ENCODE results near the gene C9orf78. TPM values are rescaled to one million over a fixed set of nuclear protein-coding genes. Genes with fewer than 3 reads are reported as not detected.

Gene C9orf78
- total and polyA plus RNA-seq, 2 experiments from 2014 or later: 34.4 to 84.6 TPM

- TF ChIP-seq ZNF462 (CRISPR knock-in tag; IDR thresholded peaks at IDR 0.05) (no peak), ETS1 (IDR thresholded peaks at IDR 0.05) (no peak), ZNF331 (CRISPR knock-in tag; IDR thresholded peaks at IDR 0.05; ENCODE audit: low read depth) (no peak), EZH2phosphoT487 (IDR thresholded peaks at IDR 0.05; ENCODE audit: unreplicated experiment) (no peak), CTCF (conservative IDR thresholded peaks at IDR 0.05; ENCODE audit: low read depth in 2 of 2) (no peak)
Observed at GRCh38 chr9:129873563-129874190, 38.6 kb upstream of the C9orf78 start (continued).

GRCh38 chr9:129871046-129871445 is 36.0 kb upstream of the C9orf78 start:
- Histone ChIP-seq H3F3A (replicated peaks; ENCODE audit: low read depth) (no peaks in the 10 kb centered on the region), H4K20me1 (replicated peaks; ENCODE audit: insufficient read depth) (no peaks in the 10 kb centered on the region), H3K4me3 (no peak overlapping the region), H3K4me1 (ENCODE audit: insufficient read depth) (no peaks in the 10 kb centered on the region), H3K27ac (ENCODE audit: low read depth) (no peak overlapping the region), H3K4me2 (no peak overlapping the region), H3K36me3 (ENCODE audit: insufficient read depth) (no peaks in the 10 kb centered on the region), H3K27me3 (ENCODE audit: insufficient read depth) (no peaks in the 10 kb centered on the region), H3K79me2 (replicated peaks; ENCODE audit: insufficient read depth) (no peaks in the 10 kb centered on the region), H3K9me2 (ENCODE audit: insufficient read depth) (no peaks in the 10 kb centered on the region), H2AFZ (no peak overlapping the region)
- H3K36me3 Mint-ChIP-seq (ENCODE audit: low read depth): peaks cover 2% of the 10 kb centered on the region; the same call in 1 of the 3 replicates
- DNase-seq (ENCODE audit: low spot score): no peak
- H3K27me3 Mint-ChIP-seq (ENCODE audit: insufficient read depth, low read depth, poor library complexity): peaks cover 18% of the 10 kb centered on the region
- no peak for ATAC-seq
- H3K27ac Mint-ChIP-seq: no peak overlapping the region
- TF ChIP-seq CREB1 (CRISPR knock-in tag; IDR thresholded peaks at IDR 0.05; ENCODE audit: low read depth) (no peak), CTCF (conservative IDR thresholded peaks at IDR 0.05; ENCODE audit: low read depth in 2 of 2) (no peak), ZNF114 (CRISPR knock-in tag; IDR thresholded peaks at IDR 0.05) (no peak), ETS1 (IDR thresholded peaks at IDR 0.05) (no peak), NANOG (IDR thresholded peaks at IDR 0.05; ENCODE audit: borderline replicate concordance) (no peak), ZNF331 (CRISPR knock-in tag; IDR thresholded peaks at IDR 0.05; ENCODE audit: low read depth) (no peak), POLR2AphosphoS5 (IDR thresholded peaks at IDR 0.05; ENCODE audit: low read depth) (no peak), STAT1 (IDR thresholded peaks at IDR 0.05; ENCODE audit: unreplicated experiment) (no peak)
- no peak overlapping the region for H3K4me3 Mint-ChIP-seq
- H3K4me1 Mint-ChIP-seq: no peaks in the 10 kb centered on the region; the same call in 2 of the 3 replicates
- no peaks in the 10 kb centered on the region for H3K9me3 Mint-ChIP-seq
